Skeletal muscle tissue (tissue), 4 donors: ENCODE measurements around the gene SPIRE2. TPM values are rescaled to one million over a fixed set of nuclear protein-coding genes. Genes with fewer than 3 reads are reported as not detected.
"Not testable (repeated sequence)": the region's sequence is repeated elsewhere in the genome, so short reads cannot be mapped to it uniquely, and the experiment has no call there.

Source experiments
- H3K27ac ChIP-seq: one replicate; pipeline ENCODE4 v1.7.0; 2013; ENCODE audit warnings: mild to moderate bottlenecking, low read depth, low read length, inconsistent platforms
- H3K27me3 ChIP-seq, 3 donors: one replicate each; pipeline ENCODE4 v1.7.0; 2013; ENCODE audit warnings: low read length in 3 of 3; ENCODE audit not compliant: control insufficient read depth in 3 of 3, insufficient read depth in 3 of 3
- H3K36me3 ChIP-seq, 3 donors: one replicate each; pipeline ENCODE4 v1.7.0; 2013; ENCODE audit warnings: low read length in 3 of 3; ENCODE audit not compliant: control insufficient read depth in 3 of 3, insufficient read depth in 3 of 3
- H3K4me1 ChIP-seq, 3 donors: one replicate each; pipeline ENCODE4 v1.7.0; 2013; ENCODE audit warnings: low read length in 3 of 3, mild to moderate bottlenecking in 3 of 3; ENCODE audit not compliant: control insufficient read depth in 3 of 3, insufficient read depth in 3 of 3
- H3K4me3 ChIP-seq, 3 donors: one replicate each; pipeline ENCODE4 v1.7.0; 2013; ENCODE audit warnings: low read length in 3 of 3
- H3K9ac ChIP-seq, 3 donors: one replicate each; pipeline ENCODE4 v1.7.0; 2013; ENCODE audit warnings: low read length in 3 of 3, mild to moderate bottlenecking in 3 of 3, moderate library complexity in 2 of 3, low read depth in 1 of 3
- H3K9me3 ChIP-seq, 3 donors: one replicate each; pipeline ENCODE4 v1.7.0; 2013; ENCODE audit warnings: low read length in 3 of 3; ENCODE audit not compliant: control insufficient read depth in 3 of 3
- total RNA-seq: library from RNA; depleted of rRNA; stranded (reverse); fragments of >200 nt; gene quantifications from one replicate; pipeline ENCODE4 v1.2.3, GENCODE V29; 2014
- donor health status: Osteomylitis.

Gene SPIRE2
- total RNA-seq, 1 donor from 2014 or later = 2.1 TPM

DNA sequence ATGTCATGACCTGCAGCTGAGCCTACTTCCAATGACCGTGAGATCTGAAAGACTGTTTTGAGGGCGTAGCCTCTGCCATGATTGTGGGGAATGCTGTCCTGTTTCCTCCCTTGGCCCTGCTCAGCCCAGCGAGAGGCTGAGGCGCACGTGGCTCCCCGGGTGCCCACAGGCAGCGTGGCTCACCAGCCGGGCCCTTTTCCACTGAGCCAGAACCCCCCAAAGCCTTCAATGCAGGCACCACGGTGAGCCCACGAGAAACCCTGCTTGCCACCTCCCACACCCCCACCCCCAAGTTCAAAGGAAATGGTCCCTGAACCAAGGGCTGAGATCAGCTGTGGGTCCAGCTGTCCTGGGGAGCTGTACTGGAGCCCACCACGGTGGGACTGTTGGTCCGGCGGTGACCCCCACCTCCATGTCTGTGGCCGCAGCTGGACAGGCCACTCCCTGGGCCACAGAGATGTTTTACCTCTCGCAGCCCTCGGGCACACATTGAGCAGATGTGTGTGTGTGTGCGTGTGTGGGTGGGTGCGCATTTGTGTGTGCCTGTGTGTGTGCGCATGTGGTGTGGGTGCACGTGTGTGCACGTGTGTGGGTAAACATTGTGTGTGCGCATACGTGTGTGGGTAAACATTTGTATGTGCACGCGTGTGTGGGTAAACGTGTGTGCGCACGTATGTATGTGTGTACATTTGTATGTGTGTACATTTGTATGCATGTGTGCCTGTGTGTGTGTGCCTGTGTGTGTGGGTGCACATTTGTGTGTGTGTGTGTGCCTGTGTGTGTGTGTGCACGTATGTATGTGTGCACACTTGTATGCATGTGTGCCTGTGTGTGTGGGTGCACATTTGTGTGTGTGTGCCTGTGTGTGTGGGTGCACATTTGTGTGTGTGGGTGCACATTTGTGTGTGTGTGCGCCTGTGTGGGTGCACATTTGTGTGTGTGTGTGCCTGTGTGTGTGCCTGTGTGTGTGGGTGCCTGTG is 85.4 kb downstream of the SPIRE2 start:
- H3K4me1 ChIP-seq = peaks cover 13 to 16% (median 15%) of the 10 kb centered on the region in 3 donors

DNA sequence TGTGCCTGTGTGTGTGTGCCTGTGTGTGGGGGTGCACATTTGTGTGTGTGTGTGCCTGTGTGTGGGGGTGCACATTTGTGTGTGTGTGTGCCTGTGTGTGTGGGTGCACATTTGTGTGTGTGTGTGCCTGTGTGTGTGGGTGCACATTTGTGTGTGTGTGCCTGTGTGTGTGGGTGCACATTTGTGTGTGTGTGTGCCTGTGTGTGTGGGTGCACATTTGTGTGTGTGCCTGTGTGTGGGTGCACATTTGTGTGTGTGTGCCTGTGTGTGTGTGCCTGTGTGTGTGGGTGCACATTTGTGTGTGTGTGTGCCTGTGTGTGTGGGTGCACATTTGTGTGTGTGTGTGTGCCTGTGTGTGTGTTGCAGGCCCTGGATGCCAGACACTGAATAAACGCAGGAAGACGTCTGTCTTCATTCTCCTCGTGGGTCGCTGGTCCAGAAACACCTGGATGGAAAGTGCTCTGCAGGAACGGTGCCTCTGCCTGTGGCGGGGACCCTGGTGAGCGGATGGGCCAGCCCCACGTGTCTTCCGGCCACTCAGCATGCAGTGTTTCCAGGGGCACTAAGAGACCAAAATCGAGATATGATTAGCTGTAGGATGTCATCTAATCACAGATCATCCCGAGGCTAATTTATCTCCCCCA is 86.5 kb downstream of the SPIRE2 start:
- H3K9ac ChIP-seq, H3K27ac ChIP-seq, H3K4me3 ChIP-seq, H3K9me3 ChIP-seq: not testable (repeated sequence)
- Histone ChIP-seq H3K4me1 (peaks cover 17 to 22% (median 18%) of the 10 kb centered on the region in 3 donors), H3K27me3 (peaks cover 11 to 28% (median 25%) of the 10 kb centered on the region in 3 donors), H3K36me3 (peaks cover 9 to 20% (median 13%) of the 10 kb centered on the region in 3 donors)

More for the DNA sequence above, 85.4 kb downstream of the SPIRE2 start:
- H3K36me3 ChIP-seq = peaks cover 12 to 29% (median 16%) of the 10 kb centered on the region in 3 donors
- no peak overlapping the region for H3K4me3 ChIP-seq
- H3K9me3 ChIP-seq = no peaks in the 10 kb centered on the region
- no peak overlapping the region for H3K9ac ChIP-seq
- peaks cover 2 to 17% (median 14%) of the 10 kb centered on the region in 3 donors for H3K27me3 ChIP-seq
- H3K27ac ChIP-seq = no peak overlapping the region

DNA sequence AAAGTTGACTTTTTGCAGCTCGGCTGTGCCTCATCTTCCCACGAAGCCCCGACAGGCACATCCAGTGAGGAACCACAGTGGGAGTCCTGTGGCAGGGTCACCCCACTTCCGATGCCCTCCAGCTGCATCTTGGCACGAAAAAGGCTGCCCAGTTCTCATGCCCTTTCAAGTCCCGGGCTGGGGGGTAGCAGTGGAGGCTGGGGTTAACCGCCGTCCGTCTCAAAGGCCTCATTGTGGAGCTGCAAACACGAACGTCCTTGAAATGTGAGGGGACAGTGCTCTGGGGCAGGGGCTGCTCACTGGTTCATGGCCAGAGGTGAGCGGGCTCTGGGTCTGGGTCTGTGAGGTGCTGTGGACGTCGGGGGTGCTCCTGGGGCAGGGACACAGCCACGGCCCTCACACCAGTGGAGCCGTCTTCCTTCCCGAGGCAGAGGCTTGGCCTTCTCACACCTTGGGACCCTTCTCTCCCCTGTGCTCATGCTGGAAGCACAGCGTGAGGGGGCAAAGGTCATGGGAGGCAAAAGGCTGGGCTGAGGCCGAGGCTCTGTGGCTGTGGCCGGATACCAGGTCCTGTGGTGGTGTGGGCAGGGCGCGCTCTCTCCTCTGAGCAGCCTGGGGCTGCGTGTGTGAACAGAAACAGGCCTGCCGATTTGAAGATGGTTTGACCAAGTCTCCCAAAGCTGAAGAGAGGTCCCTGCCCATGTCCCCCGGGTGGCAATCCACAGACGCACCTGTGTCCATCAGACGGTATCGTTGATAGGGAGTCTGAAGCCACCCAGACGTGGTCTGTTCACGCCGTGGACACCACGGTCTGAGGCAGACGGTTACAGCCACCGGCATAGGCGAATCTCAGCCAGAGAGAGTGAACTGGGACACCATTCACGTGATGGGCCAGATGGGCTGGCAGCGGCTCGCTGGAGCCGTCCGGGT is 87.3 kb downstream of the SPIRE2 start:
- Histone ChIP-seq H3K9ac (no peak overlapping the region), H3K27ac (no peak overlapping the region), H3K27me3 (peaks cover 11 to 35% (median 32%) of the 10 kb centered on the region in 3 donors), H3K9me3 (no peaks in the 10 kb centered on the region), H3K4me3 (no peak overlapping the region), H3K4me1 (peaks cover 14 to 18% (median 17%) of the 10 kb centered on the region in 3 donors), H3K36me3 (peaks cover 9 to 13% (median 13%) of the 10 kb centered on the region in 3 donors)

DNA sequence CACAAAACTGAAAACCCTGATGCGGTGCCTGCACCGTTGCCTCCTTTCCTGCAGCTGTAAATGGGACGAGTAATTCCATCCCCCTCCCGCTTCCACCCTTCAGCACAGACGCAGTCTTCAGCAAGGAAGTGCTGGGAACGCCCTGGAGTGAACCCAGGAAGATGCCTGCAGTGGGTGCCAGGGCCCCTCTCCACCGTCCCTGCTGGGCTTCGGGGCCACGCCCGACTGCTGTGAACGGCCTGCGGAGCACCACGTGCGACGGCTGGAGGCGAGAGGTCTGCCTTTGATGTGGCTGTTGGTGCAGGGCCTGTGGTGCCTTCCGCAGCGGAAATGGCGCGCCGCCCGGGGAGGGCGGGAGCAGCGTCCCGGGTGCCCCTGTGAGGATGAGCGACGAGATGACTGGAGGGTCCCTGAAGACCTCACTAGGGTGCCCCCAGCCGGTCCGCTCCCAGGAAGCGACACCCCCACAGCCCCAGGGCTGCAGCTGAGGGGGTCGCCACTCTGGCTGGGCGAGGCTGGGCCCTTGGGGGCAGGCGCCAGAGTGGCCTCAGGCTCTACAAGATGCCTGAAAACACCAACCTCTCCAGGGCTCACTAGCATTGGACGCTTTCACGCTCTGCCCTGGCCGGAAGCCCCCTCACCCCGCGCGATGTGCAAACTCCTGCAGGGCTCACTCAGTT is 89.6 kb downstream of the SPIRE2 start:
- H3K4me1 ChIP-seq = peaks cover 20 to 38% (median 25%) of the 10 kb centered on the region in 3 donors
- peak overlapping the region in 2 of 3 donors; percentile 6 to 33 for H3K9ac ChIP-seq
- no peak overlapping the region for H3K27ac ChIP-seq
- peaks cover 11 to 57% (median 48%) of the 10 kb centered on the region in 3 donors for H3K27me3 ChIP-seq
- peaks cover 0 to 4% (median 0%) of the 10 kb centered on the region in 3 donors for H3K36me3 ChIP-seq
- H3K9me3 ChIP-seq = no peaks in the 10 kb centered on the region
- peak overlapping the region; percentile 18 to 41 (median 38) for H3K4me3 ChIP-seq

DNA sequence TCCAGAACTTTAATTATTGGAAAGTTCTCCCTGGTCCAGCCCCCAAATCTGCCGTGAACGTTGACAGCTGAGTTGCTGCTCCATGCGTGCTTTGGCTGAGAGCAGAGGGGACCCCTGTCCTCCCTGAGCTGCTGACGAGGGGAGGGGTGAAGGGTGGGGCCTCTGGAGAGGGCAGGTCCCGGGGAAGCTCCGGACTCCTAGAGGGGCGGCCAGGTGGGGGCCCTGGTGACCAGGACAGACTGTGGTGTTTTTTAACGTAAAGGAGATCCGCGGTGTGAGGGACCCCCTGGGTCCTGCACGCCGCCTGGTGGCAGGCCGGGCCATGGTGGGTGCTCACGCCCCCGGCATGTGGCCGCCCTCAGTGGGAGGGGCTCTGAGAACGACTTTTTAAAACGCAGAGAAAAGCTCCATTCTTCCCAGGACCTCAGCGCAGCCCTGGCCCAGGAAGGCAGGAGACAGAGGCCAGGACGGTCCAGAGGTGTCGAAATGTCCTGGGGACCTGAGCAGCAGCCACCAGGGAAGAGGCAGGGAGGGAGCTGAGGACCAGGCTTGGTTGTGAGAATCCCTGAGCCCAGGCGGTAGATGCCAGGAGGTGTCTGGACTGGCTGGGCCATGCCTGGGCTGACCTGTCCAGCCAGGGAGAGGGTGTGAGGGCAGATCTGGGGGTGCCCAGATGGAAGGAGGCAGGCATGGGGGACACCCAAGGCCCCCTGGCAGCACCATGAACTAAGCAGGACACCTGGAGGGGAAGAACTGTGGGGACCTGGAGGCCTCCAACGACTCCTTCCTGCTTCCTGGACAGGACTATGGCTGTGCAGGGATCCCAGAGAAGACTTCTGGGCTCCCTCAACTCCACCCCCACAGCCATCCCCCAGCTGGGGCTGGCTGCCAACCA is 90.4 kb downstream of the SPIRE2 start, which contains the start of gene MC1R:
Gene MC1R (plus strand): TSS at position 410 of the 895 bp plus-strand sequence. CDS start 397 bp downstream, at position 807.
- peaks cover 20 to 39% (median 25%) of the 10 kb centered on the region in 3 donors for H3K4me1 ChIP-seq
- H3K36me3 ChIP-seq = peaks cover 0 to 2% (median 0%) of the 10 kb centered on the region in 3 donors
- no peaks in the 10 kb centered on the region for H3K9me3 ChIP-seq
- H3K9ac ChIP-seq = peak within 1 kb of the TSS; percentile 6 to 33 (median 20)
- H3K27me3 ChIP-seq = peaks cover 11 to 62% (median 48%) of the 10 kb centered on the region in 3 donors
- H3K27ac ChIP-seq = no peak within 1 kb of the TSS
- H3K4me3 ChIP-seq = peak within 1 kb of the TSS; percentile 18 to 41 (median 38)

DNA sequence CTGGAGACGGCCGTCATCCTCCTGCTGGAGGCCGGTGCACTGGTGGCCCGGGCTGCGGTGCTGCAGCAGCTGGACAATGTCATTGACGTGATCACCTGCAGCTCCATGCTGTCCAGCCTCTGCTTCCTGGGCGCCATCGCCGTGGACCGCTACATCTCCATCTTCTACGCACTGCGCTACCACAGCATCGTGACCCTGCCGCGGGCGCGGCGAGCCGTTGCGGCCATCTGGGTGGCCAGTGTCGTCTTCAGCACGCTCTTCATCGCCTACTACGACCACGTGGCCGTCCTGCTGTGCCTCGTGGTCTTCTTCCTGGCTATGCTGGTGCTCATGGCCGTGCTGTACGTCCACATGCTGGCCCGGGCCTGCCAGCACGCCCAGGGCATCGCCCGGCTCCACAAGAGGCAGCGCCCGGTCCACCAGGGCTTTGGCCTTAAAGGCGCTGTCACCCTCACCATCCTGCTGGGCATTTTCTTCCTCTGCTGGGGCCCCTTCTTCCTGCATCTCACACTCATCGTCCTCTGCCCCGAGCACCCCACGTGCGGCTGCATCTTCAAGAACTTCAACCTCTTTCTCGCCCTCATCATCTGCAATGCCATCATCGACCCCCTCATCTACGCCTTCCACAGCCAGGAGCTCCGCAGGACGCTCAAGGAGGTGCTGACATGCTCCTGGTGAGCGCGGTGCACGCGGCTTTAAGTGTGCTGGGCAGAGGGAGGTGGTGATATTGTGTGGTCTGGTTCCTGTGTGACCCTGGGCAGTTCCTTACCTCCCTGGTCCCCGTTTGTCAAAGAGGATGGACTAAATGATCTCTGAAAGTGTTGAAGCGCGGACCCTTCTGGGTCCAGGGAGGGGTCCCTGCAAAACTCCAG is 91.5 kb downstream of the SPIRE2 start:
- no peaks in the 10 kb centered on the region for H3K36me3 ChIP-seq
- no peaks in the 10 kb centered on the region for H3K9me3 ChIP-seq
- peaks cover 22 to 42% (median 25%) of the 10 kb centered on the region in 3 donors for H3K4me1 ChIP-seq
- no peak overlapping the region for H3K9ac ChIP-seq
- no peak overlapping the region for H3K27ac ChIP-seq
- no peak overlapping the region for H3K4me3 ChIP-seq
- peaks cover 14 to 73% (median 58%) of the 10 kb centered on the region in 3 donors for H3K27me3 ChIP-seq

DNA sequence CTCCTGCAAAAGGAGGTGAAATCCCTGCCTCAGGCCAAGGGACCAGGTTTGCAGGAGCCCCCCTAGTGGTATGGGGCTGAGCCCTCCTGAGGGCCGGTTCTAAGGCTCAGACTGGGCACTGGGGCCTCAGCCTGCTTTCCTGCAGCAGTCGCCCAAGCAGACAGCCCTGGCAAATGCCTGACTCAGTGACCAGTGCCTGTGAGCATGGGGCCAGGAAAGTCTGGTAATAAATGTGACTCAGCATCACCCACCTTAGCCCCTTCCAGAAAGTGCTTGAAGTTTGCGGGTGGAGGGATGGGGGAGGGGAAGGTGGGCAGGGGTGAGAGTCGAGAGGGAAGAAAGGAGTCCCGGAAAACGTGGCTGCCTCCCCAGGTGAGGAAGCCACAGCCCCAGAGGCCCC is 92.4 kb downstream of the SPIRE2 start:
- H3K4me1 ChIP-seq = peaks cover 25 to 45% (median 29%) of the 10 kb centered on the region in 3 donors
- peaks cover 14 to 74% (median 63%) of the 10 kb centered on the region in 3 donors for H3K27me3 ChIP-seq
- H3K9ac ChIP-seq = no peak overlapping the region
- H3K27ac ChIP-seq = peak overlapping the region; percentile 90
- no peaks in the 10 kb centered on the region for H3K9me3 ChIP-seq
- H3K36me3 ChIP-seq = no peaks in the 10 kb centered on the region
- H3K4me3 ChIP-seq = no peak overlapping the region
